Esophagus muscularis mucosa (tissue), 4 donors: ENCODE data around the gene DYDC2. TPM values are rescaled to one million over a fixed set of nuclear protein-coding genes. Genes with fewer than 3 reads are reported as not detected.

ENCODE experiments used
- DNase-seq: peaks from one replicate; pipeline ENCODE4 v3.0.0-alpha.2; 2017; ENCODE audit errors: extremely low spot score
- H3K27ac ChIP-seq, 4 donors: fragments of 200-600 bp; sonication (generic); replicated peaks in 1 of 4; 1 replicate in 3 of 4; 2 replicates in 1 of 4; pipeline ENCODE4 v1.5.1; 2016 to 2019; ENCODE audit warnings: mild to moderate bottlenecking in 1 of 4
- H3K27me3 ChIP-seq, 4 donors: fragments of 200-600 bp; sonication (generic); one replicate each; pipeline versions ENCODE4 v1.5.1 to v1.6.0; 2016 to 2019
- H3K36me3 ChIP-seq, 4 donors: fragments of 200-600 bp; sonication (generic); one replicate each; pipeline ENCODE4 v1.5.1; 2016 to 2019
- H3K4me1 ChIP-seq, 4 donors: fragments of 200-600 bp; sonication (generic); one replicate each; pipeline ENCODE4 v1.5.1; 2016 to 2019
- H3K4me3 ChIP-seq, 4 donors: fragments of 200-600 bp; sonication (generic); 1 replicate in 2 of 4; 2 replicates in 2 of 4; pipeline ENCODE4 v1.5.1; 2016 to 2019; ENCODE audit warnings: mild to moderate bottlenecking in 4 of 4, moderate library complexity in 1 of 4
- H3K9me3 ChIP-seq, 4 donors: fragments of 200-600 bp; sonication (generic); 1 replicate in 3 of 4; 2 replicates in 1 of 4; pipeline ENCODE4 v1.5.1; 2016 to 2019
- EP300 ChIP-seq: sonication (generic); formaldehyde crosslinking; IDR thresholded peaks from one replicate; pipeline ENCODE4 v1.6.1; 2017; ENCODE audit warnings: antibody characterized with exemption
- POLR2A ChIP-seq: fragments of 450-650 bp; IDR thresholded peaks from one replicate; pipeline ENCODE4 v1.6.1; 2017; ENCODE audit warnings: antibody characterized with exemption, moderate library complexity, mild to moderate bottlenecking, low read depth
- POLR2AphosphoS5 ChIP-seq, 2 donors: sonication (generic); formaldehyde crosslinking; IDR thresholded peaks; one replicate each; pipeline ENCODE4 v1.6.1; 2017; ENCODE audit warnings: antibody characterized with exemption in 2 of 2
- WGBS: methylation state at CpG from one replicate; pipeline ENCODE4 v1.1.5; 2018; 5-methylcytosine and 5-hydroxymethylcytosine counted together
- intact Hi-C: fragments of 100-400 bp; cut with DNase I; formaldehyde crosslinking; loops from one replicate; pipeline ENCODE4 v1.15.1; 2023
- total RNA-seq, 4 donors: library from RNA; depleted of rRNA; stranded (reverse); fragments of >200 nt; gene quantifications; one replicate each; pipeline versions ENCODE4 v1.1.0 to v1.2.1, GENCODE V29; 2016
- TF ChIP-seq, protein P1 (sequence below), 3 experiments: fragments of 200-600 bp in 2 of 3; fragments of 450-650 bp in 1 of 3; sonication (generic) in 2 of 3; IDR thresholded peaks; one replicate each; pipeline ENCODE4 v1.5.1; 2017 to 2019; ENCODE audit warnings: antibody characterized with exemption in 3 of 3, mild to moderate bottlenecking in 2 of 3, moderate library complexity in 1 of 3

The DYDC2 gene
- total RNA-seq, 4 donors from 2014 or later: not detected

DNA sequence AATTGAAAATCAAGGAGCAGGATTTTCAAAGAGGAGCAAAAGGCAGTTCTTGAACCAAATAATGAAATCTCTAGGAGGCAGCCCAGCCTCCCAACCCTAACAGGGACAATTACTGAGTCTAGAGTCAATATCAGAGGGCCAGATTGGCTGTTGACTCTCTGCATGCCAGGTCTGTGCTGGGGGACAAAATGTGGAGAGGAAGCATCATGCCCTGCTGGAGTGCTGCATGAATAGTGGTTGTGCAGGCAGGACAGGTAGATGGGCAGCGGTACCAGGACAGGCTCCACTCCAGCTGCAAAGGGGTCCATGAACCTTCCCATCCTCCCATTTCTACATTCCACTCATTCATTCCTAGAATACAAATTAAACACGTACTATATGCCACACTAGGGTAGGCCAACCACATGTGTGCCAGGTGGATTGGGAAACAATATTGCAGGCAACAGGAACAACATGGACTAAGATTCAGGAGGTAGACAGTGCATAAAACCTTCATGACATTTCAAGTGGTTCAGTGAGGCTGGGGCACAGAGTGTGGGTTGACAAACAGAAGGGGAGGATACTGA, 36.8 kb upstream of the DYDC2 start:
- TF ChIP-seq EP300 (no peak), POLR2A (no peak), POLR2AphosphoS5 (IDR thresholded peaks at IDR 0.05) (no peak)
- TF ChIP-seq, protein P1, sequence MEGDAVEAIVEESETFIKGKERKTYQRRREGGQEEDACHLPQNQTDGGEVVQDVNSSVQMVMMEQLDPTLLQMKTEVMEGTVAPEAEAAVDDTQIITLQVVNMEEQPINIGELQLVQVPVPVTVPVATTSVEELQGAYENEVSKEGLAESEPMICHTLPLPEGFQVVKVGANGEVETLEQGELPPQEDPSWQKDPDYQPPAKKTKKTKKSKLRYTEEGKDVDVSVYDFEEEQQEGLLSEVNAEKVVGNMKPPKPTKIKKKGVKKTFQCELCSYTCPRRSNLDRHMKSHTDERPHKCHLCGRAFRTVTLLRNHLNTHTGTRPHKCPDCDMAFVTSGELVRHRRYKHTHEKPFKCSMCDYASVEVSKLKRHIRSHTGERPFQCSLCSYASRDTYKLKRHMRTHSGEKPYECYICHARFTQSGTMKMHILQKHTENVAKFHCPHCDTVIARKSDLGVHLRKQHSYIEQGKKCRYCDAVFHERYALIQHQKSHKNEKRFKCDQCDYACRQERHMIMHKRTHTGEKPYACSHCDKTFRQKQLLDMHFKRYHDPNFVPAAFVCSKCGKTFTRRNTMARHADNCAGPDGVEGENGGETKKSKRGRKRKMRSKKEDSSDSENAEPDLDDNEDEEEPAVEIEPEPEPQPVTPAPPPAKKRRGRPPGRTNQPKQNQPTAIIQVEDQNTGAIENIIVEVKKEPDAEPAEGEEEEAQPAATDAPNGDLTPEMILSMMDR (IDR thresholded peaks at IDR 0.05): no peak
- 89% methylated on average over 2 of the region's 2 CpGs for WGBS
- Histone ChIP-seq H3K4me3 (no peak overlapping the region), H3K4me1 (no peaks in the 10 kb centered on the region), H3K36me3 (no peaks in the 10 kb centered on the region), H3K9me3 (no peaks in the 10 kb centered on the region), H3K27me3 (peaks cover 0 to 4% (median 0%) of the 10 kb centered on the region in 4 donors), H3K27ac (no peak overlapping the region)
- DNase-seq: no peak
- intact Hi-C loops: no loop called here

DNA sequence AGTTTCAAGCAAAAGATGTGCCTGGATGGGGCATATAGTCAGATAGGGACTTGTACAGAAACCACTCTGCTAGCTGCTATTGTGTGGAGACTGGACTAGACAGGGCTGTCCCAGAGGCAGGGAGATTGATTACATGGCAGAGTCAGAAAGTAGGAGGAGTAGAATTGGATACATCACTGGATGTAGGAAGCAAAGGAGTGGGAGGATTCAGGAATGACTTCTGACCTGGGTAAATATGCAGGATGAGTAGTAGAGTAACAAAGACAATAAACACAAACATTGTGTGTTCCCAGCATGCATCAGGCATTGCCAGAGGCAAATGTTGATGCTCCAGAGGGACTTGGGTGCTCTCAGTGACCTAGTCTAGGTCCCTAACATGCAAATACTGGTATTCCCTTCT, 36.2 kb upstream of the DYDC2 start:
- Histone ChIP-seq H3K27me3 (peaks cover 0 to 4% (median 0%) of the 10 kb centered on the region in 4 donors), H3K4me1 (no peaks in the 10 kb centered on the region), H3K9me3 (no peaks in the 10 kb centered on the region), H3K27ac (no peak overlapping the region), H3K36me3 (no peaks in the 10 kb centered on the region), H3K4me3 (no peak overlapping the region)
- TF ChIP-seq EP300 (no peak), POLR2AphosphoS5 (IDR thresholded peaks at IDR 0.05) (no peak), POLR2A (no peak)
- TF ChIP-seq, protein P1 (IDR thresholded peaks at IDR 0.05): no peak
- no peak for DNase-seq
- intact Hi-C loops: no loop called here

DNA sequence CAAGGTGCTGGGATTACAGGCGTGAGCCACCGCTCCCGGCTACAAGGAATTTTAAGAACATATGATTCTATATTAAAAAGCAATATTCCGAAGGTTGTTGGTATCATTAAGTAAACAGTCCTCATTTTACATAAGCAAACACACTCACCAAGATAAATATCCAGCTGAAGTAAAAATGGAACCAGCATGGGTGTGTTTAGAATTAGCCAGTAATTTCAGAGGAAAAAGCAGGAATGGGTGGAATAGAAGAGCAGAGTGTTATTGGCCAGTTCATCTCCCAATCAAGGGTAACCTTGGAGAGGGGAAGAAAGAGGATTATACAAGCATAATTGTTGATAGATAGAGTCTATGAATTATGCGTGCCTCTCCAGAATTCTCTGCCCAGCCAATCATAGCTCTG, 35.4 kb upstream of the DYDC2 start:
- TF ChIP-seq, protein P1 (IDR thresholded peaks at IDR 0.05): no peak
- no peak for TF ChIP-seq EP300
- no peak for TF ChIP-seq POLR2A
- TF ChIP-seq POLR2AphosphoS5 (IDR thresholded peaks at IDR 0.05): no peak
- no peaks in the 10 kb centered on the region for H3K36me3 ChIP-seq
- intact Hi-C loops: no loop called here
- WGBS: 79% methylated on average over 5 of the region's 5 CpGs
- H3K4me3 ChIP-seq: no peak overlapping the region
- peaks cover 0 to 4% (median 0%) of the 10 kb centered on the region in 4 donors for H3K27me3 ChIP-seq
- H3K9me3 ChIP-seq: no peaks in the 10 kb centered on the region
- no peak for DNase-seq
- no peak overlapping the region for H3K27ac ChIP-seq
- no peaks in the 10 kb centered on the region for H3K4me1 ChIP-seq

DNA sequence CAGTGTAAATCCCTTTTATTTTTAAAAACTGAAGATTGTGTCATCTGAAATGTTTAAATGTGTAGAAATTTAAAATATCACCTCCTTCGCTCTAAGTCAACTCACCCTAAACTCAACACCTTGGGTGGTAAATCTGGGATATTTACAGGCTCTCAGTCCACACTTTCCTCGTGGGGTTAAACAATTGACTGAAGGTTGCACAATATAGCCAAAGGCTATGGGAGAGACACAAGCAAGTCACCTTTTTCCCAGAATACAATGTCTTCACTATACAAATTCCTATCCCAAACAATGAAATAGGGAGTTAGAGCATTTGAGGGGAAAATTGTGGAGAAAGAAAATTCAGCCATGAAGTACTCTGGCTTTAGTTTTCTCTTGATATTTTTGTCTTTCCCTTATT, 34.4 kb upstream of the DYDC2 start:
- TF ChIP-seq, protein P1 (IDR thresholded peaks at IDR 0.05): no peak
- TF ChIP-seq POLR2AphosphoS5 (IDR thresholded peaks at IDR 0.05) (no peak), EP300 (no peak), POLR2A (no peak)
- H3K27me3 ChIP-seq: peaks cover 0 to 4% (median 0%) of the 10 kb centered on the region in 4 donors
- intact Hi-C loops: no loop called here
- H3K4me1 ChIP-seq: no peaks in the 10 kb centered on the region
- no peak overlapping the region for H3K27ac ChIP-seq
- H3K4me3 ChIP-seq: no peak overlapping the region
- no peaks in the 10 kb centered on the region for H3K9me3 ChIP-seq
- WGBS: 92% methylated on average over 2 of the region's 2 CpGs
- DNase-seq: no peak
- H3K36me3 ChIP-seq: no peaks in the 10 kb centered on the region

DNA sequence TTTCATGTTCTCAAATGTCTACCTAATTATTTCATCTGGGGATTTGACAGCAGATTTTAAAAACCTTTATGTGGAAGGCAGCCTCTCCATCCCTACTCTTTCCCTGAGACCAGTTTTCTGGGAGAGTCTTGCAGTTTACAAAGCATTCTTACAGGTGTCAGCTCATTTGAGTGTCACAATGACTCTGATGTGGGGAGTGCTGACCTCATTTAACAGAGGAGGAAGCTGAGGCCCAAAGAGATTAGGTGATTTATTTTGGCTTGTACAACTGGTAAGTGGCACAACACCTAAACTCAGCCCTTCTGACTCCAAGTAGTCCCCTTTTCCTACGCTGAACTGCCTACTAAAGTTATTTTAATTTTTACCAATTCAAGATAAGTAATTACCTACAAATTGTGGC, 33.9 kb upstream of the DYDC2 start:
- intact Hi-C loops: no loop called here
- Histone ChIP-seq H3K27me3 (peaks cover 0 to 4% (median 0%) of the 10 kb centered on the region in 4 donors), H3K27ac (no peak overlapping the region), H3K36me3 (no peaks in the 10 kb centered on the region), H3K4me1 (no peaks in the 10 kb centered on the region), H3K9me3 (no peaks in the 10 kb centered on the region), H3K4me3 (no peak overlapping the region)
- no peak for TF ChIP-seq POLR2AphosphoS5 (IDR thresholded peaks at IDR 0.05)
- TF ChIP-seq, protein P1 (IDR thresholded peaks at IDR 0.05): no peak
- TF ChIP-seq EP300: no peak
- 84% methylated on average over 1 of the region's 1 CpG for WGBS
- no peak for DNase-seq
